ENCODE results near the gene ZDHHC14. TPM values are rescaled to one million over a fixed set of nuclear protein-coding genes. Genes with fewer than 3 reads are reported as not detected.
A peak's percentile ranks its signal among the peaks of the same experiment; 100 is the strongest.

Gene ZDHHC14
- total and polyA plus RNA-seq, 12 donors = 7.7 to 31.2 (median 15.2) TPM

- Histone ChIP-seq H3K27ac (no peak overlapping the region), H3K9me3 (peaks cover 0 to 20% (median 0%) of the 10 kb centered on the region in 11 donors), H3K27me3 (no peaks in the 10 kb centered on the region), H3K4me3 (peak overlapping the region in 1 of 10 donors; percentile 5), H3K4me1 (peaks cover 0 to 8% (median 3%) of the 10 kb centered on the region in 9 donors), H3K36me3 (peaks cover 0 to 20% (median 0%) of the 10 kb centered on the region in 9 donors)
- DNase-seq (no peak), ATAC-seq (peak in 1 of 8 donors; percentile 7)
- no peak for TF ChIP-seq CTCF (IDR thresholded peaks at IDR 0.05)
- 94 to 95% methylated on average over 21 of the region's 21 CpGs for WGBS, 2 donors
- intact Hi-C loops (cut with DNase I) = loop anchor here in 5 of 10 donors (10.0 kb wide), 3 partner anchors 208 to 278 kb away; partner anchors contain the start of genes ZDHHC14 (in 3 of the 5) and TMEM242 (in 1 of the 5)
These were observed 212.0 kb downstream of the ZDHHC14 start for GRCh38 chr6:157592980-157593379.

GRCh38 chr6:157593596-157593995 lies 212.6 kb downstream of the ZDHHC14 start:
- Histone ChIP-seq H3K4me3 (no peak overlapping the region), H3K9me3 (peaks cover 0 to 20% (median 0%) of the 10 kb centered on the region in 11 donors), H3K27me3 (no peaks in the 10 kb centered on the region), H3K4me1 (peaks cover 0 to 9% (median 3%) of the 10 kb centered on the region in 9 donors), H3K36me3 (peaks cover 0 to 20% (median 0%) of the 10 kb centered on the region in 9 donors), H3K27ac (no peak overlapping the region)
- 85 to 88% methylated on average over 8 of the region's 8 CpGs for WGBS, 2 donors
- intact Hi-C loops (cut with DNase I) = loop anchor here in 5 of 10 donors (10.0 kb wide), 3 partner anchors 209 to 279 kb away; partner anchors contain the start of genes ZDHHC14 (in 3 of the 5) and TMEM242 (in 1 of the 5)
- ATAC-seq (no peak), DNase-seq (no peak)
- no peak for TF ChIP-seq CTCF (IDR thresholded peaks at IDR 0.05)

- ATAC-seq = no peak
- TF ChIP-seq CTCF (IDR thresholded peaks at IDR 0.05) = no peak
- Histone ChIP-seq H3K9me3 (peaks cover 0 to 16% (median 0%) of the 10 kb centered on the region in 11 donors), H3K4me3 (no peak overlapping the region), H3K36me3 (peaks cover 0 to 24% (median 0%) of the 10 kb centered on the region in 9 donors), H3K27ac (no peak overlapping the region), H3K4me1 (peaks cover 0 to 9% (median 3%) of the 10 kb centered on the region in 9 donors), H3K27me3 (no peaks in the 10 kb centered on the region)
- WGBS, 2 donors = 95 to 96% methylated on average over 7 of the region's 7 CpGs
- no peak for DNase-seq
- intact Hi-C loops (cut with DNase I) = loop anchor here in 5 of 10 donors (10.0 kb wide), 3 partner anchors 209 to 279 kb away; partner anchors contain the start of genes ZDHHC14 (in 3 of the 5) and TMEM242 (in 1 of the 5)
These were observed 213.3 kb downstream of the ZDHHC14 start for GRCh38 chr6:157594292-157594691.

GRCh38 chr6:157595768-157596167 lies 214.8 kb downstream of the ZDHHC14 start:
- Histone ChIP-seq H3K4me1 (peaks cover 0 to 9% (median 3%) of the 10 kb centered on the region in 9 donors), H3K9me3 (peaks cover 0 to 1% (median 0%) of the 10 kb centered on the region in 11 donors), H3K27me3 (no peaks in the 10 kb centered on the region), H3K27ac (no peak overlapping the region), H3K4me3 (no peak overlapping the region), H3K36me3 (peaks cover 0 to 33% (median 0%) of the 10 kb centered on the region in 9 donors)
- no peak for ATAC-seq
- intact Hi-C loops (cut with DNase I) = loop anchor here in 9 of 10 donors (2.0 to 10.0 kb wide), 7 partner anchors 211 to 281 kb away; partner anchors contain the start of genes ZDHHC14 (in 4 of the 9) and TMEM242 (in 2 of the 9)
- no peak for TF ChIP-seq CTCF (IDR thresholded peaks at IDR 0.05)
- 92 to 94% methylated on average over 8 of the region's 8 CpGs for WGBS, 2 donors
- no peak for DNase-seq

Data from heart right ventricle (tissue), 16 donors.